Activated CD4-positive, alpha-beta T cell treated with anti-CD3 and anti-CD28 coated beads, Interleukin-10, Interleukin-2, amounts not matched to agents 100 ng/mL and 50 ng/mL, durations not matched to agents 16 hours and 8 hours (primary cell): Measurements from ENCODE around the gene ZC3H14.
"Not testable (repeated sequence)": the region's sequence is repeated elsewhere in the genome, so short reads cannot be mapped to it uniquely, and the experiment has no call there.

Experiments used
- DNase-seq: peaks from one replicate; pipeline ENCODE4 v3.0.0-alpha.2; 2020

The ZC3H14 gene

DNA sequence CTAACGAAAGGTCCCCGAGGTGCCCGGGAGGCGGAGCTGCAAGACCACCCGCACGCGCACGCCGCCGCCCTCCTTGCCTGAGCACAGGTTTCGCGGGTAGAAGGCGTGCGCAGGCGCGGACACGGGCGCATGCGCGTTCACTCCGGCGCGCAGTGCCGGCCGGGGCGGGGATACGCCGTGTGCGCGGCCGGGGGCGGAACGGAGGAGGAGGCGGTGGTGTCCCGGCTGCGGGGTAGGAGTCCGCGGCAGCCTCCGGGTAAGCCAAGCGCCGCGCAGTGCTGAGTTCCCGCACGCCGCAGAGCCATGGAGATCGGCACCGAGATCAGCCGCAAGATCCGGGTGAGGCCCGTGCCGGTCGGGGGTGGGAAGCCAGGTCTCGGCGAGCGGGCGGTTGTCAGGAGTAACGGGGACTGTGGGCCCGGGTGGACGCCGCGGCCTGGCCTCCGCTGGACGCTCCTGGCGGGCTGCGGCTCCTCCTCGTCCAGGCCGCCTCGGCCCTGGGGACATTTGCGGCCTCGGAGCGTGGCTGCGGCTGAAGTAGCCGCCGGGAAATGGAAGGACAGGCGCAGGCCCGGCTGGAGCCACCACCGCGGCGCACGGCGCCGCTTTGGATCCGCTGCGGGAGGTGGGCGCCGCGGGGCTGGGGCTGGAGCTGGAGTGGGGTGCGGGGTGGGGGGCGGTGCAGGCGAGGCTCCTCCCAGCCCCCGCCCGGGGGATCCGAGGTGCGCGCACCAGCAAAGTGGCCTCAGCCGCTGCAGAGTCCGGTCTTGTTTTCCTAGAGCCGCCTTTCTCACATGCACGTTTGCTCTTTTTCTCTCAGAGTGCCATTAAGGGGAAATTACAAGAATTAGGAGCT, at the start of gene ZC3H14:
Gene ZC3H14 (plus strand): TSS at position 207 of the 856 bp plus-strand sequence. CDS start 97 bp downstream, at position 304.
- peak; percentile 93 for DNase-seq

- DNase-seq: no peak
These were observed 47.2 kb upstream of the ZC3H14 start for GRCh38 chr14:88515499-88516221.

DNA sequence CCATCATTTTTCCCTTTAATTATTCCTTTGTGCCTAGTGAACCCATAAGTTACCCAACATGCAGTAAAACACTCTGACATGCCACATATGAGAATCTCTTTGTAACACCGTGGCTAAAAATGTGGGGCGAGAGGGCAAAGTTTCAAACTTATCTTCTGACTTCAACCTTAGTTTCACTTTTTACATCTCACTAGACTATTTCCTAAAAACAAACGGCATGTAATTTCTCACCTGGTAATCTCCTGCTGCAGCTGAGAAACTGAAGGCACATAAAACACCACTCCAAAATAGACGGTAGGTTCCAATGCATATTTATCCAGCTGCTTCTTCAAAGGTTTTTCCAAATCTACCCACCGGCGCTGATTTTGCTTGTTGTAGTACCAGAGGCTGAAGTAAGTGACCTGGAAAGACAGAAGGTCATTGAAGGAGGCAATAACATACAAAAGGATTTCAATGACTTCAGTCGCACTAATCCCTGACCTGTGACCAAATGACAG, 45.9 kb upstream of the ZC3H14 start:
- no peak for DNase-seq

DNA sequence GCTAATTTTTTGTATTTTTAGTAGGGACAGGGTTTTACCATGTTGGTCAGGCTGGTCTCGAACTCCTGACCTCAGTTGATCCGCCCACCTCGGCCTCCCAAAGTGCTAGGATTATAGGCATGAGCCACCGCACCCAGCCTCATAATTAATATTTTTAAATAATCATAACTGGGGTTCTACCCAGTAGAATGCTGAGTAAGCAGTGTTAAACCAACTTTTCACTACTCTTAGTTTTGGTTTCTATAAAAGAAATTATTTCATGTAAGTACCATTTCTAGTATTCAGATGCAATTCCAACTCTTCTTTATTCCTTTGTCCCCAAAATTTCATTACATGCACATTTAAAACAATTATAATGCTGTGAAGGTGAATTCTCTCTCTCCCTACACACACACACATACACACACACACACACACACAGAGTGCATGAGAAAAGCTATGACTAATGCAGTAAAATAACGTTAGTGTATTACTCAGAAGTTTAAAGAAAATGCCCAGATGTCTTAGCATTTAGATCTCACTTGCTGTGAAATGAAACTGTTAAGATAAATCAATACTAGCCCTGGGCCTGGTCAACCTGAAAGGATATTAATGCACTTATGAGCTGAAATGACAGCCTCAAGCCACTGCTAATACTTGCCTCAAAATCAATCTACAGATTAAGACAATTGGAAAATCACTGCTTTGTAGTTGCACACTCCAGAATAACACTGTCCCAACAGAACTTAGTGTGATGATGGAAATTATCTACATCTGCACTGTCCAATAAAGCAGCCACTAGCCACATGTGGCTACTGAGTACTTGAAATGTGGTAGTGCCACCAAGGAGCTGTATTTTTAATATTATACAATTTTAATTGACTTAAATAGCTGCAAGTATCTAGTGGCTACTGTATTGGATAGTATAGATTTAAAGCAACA, 44.0 kb upstream of the ZC3H14 start:
- peak; percentile 4 for DNase-seq

DNA sequence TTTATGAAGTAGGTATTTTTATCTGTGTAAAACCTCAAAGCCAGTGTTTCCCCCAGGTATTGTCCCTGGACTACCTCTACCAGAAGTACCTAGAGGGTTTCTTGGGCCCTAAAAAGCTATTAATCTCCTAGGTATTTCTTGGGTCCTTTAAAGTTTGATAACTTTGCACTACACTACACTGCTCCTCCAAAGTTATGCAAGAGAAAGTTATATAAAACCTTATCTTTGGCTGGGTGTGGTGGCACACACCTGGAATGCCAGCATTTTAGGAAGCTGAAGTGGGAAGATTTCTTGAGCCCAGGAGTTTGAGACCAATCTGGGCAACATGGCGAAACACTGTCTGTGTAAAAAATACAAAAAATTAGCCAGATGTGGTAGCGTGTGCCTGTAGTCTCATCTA, 42.9 kb upstream of the ZC3H14 start:
- no peak for DNase-seq

- DNase-seq: no peak
These were observed 41.0 kb upstream of the ZC3H14 start for GRCh38 chr14:88521818-88522217.

GRCh38 chr14:88522393-88522792, 40.4 kb upstream of the ZC3H14 start:
- DNase-seq: no peak

GRCh38 chr14:88529889-88530288, 32.9 kb upstream of the ZC3H14 start:
- DNase-seq: not testable (repeated sequence)

GRCh38 chr14:88533064-88533602, 29.7 kb upstream of the ZC3H14 start:
- DNase-seq: no peak

- DNase-seq: no peak
These were observed 27.7 kb upstream of the ZC3H14 start for GRCh38 chr14:88535149-88535548.

- no peak for DNase-seq
These were observed 27.0 kb upstream of the ZC3H14 start for GRCh38 chr14:88535813-88536212.

GRCh38 chr14:88541324-88541723, 21.5 kb upstream of the ZC3H14 start:
- DNase-seq: no peak

DNA sequence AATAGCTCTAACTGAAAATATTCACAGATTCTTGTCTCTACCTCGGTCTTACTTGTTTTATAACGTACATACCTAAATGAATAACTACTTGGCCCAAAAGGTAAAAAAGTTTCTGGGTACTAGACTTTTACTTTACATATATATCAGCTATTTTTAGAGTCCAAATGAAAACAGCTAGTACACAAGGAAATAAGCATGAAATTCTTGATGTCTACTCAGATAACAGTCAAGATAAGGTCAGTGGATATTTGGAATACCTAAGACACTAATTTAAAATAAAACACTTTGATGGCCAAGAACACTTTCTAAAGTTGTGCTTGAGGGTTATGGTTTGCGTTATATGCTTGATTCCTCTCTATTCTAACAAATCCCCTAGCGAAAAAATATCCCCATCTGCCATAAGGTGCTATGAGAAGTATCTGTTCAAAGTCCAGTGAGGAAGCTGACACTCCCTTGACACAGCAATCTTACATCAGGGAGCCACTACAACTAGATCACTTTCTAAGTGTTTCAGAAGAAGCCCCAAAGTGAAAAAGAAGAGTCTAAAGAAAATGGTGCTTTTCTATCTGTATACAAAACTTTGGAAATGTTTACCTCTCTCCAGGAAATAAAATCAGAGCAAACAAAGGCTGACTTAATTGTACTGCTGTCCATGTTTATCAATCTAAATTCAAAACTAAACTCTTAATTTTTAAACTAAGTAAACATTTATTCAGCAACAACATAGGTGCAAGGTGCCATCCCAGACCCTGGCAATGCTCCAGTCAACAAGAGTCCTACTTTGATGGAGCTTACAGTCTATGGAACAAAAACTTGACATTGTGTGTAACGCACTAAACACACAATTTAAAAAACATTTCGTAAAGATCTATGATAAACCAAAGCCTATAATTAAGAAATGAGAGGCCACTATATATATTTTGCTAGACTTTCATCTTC, 19.7 kb upstream of the ZC3H14 start:
- DNase-seq: no peak

- DNase-seq: no peak
These were observed 17.6 kb upstream of the ZC3H14 start for GRCh38 chr14:88545256-88545655.

GRCh38 chr14:88546621-88547385, 16.0 kb upstream of the ZC3H14 start:
- DNase-seq: no peak

- no peak for DNase-seq
These were observed 15.5 kb upstream of the ZC3H14 start for GRCh38 chr14:88547386-88547780.

- DNase-seq: no peak
These were observed 12.8 kb upstream of the ZC3H14 start for GRCh38 chr14:88550078-88550477.

DNA sequence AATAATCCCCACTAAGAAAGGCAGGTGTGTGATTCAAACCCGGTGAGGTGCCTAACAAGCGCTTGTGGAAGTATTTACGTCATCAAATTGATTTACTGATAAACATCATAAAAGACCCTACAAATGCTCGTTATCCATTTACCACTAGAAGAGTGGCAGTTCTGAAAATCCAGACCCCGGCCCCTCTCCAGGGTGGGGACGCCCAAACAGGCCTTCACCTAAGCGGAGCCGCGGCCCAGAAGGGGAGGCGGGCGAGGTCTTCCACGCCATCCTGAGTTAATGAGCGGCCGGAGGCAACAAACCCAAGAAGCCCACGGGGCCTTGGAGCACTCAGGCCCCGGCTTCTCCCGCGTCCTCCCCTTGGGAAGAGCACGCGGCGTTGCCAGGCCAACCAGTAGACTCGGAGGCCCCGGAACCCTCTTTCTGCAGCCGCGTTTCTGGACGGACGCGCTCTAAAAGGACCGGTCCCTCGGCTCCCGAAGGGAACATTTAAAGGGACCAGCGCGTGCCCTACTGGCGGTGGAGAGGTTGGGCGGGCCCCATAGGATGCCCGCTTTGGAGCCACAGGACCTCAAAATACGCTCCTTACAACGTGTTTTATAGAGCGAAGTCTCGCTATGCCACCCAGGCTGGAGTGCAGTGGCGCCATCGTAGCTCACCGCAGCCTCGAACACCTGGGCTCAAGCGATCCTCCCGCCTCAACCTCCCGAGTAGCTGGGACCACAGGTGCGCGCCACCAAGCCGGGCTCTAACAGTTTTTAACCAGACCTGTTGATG, 11.6 kb upstream of the ZC3H14 start:
- DNase-seq: peak; percentile 64

DNA sequence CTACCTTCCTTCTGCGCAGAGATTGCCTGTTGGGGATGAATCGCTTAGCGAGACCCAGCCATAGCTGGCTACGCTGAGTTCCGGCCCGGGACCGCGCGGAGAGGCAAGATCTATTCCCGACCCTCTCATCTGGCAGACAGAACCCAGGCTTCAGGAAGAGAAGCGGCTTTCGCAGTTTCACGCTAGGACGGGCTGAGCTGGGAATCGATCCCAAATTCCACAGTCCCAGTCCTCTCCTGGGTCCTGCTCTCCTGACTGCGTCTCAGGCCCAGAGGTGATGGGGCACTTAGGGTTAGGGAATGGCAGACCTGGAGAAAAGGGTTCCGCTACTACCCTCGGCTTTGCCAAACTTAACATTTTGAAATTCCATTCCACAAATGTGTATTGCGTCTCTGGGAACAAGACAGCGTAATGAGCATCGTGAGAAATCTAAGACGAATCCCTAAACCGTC, 10.8 kb upstream of the ZC3H14 start:
- no peak for DNase-seq

DNA sequence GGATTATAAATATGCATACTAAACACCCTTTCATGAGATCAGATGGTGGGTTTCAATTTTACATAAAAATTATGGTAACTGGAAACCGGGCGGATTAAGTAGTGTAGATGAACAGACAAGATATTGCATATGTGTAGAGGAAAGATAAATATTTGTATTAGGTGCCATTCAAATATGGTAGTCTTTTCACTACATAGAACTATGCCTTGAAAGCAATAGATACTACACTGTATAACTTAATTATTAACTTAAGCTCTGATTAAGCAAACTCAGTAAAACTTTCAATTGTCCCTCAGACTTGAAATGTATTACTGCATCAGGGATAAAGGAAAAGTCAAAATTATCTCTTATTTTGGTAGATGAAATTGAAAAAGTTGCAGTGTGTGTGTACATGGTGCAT, 10.0 kb upstream of the ZC3H14 start:
- DNase-seq: no peak
